ENCODE data around the gene ITGB8.
"Not testable (repeated sequence)": the region's sequence is repeated elsewhere in the genome, so short reads cannot be mapped to it uniquely, and the experiment has no call there.

ITGB8 gene

GRCh38 chr7:20388084-20388483, 57.4 kb downstream of the ITGB8 start:
- DNase-seq = no peak

GRCh38 chr7:20389192-20389591, 58.5 kb downstream of the ITGB8 start:
- DNase-seq = not testable (repeated sequence)

GRCh38 chr7:20393021-20393610, 62.4 kb downstream of the ITGB8 start:
- DNase-seq = no peak

GRCh38 chr7:20393616-20394015, 62.9 kb downstream of the ITGB8 start:
- DNase-seq = no peak

- no peak for DNase-seq
Measured at GRCh38 chr7:20394284-20394683, 63.6 kb downstream of the ITGB8 start.

- DNase-seq = no peak
Measured at GRCh38 chr7:20395104-20395503, 64.4 kb downstream of the ITGB8 start.

- no peak for DNase-seq
Measured at GRCh38 chr7:20395511-20395910, 64.8 kb downstream of the ITGB8 start.

GRCh38 chr7:20399521-20399920, 68.8 kb downstream of the ITGB8 start:
- no peak for DNase-seq

- no peak for DNase-seq
Measured at GRCh38 chr7:20401861-20402746, 71.4 kb downstream of the ITGB8 start.

GRCh38 chr7:20402747-20403230, 72.1 kb downstream of the ITGB8 start:
- no peak for DNase-seq

GRCh38 chr7:20403331-20403730, 72.6 kb downstream of the ITGB8 start:
- DNase-seq = no peak

GRCh38 chr7:20404320-20404719, 73.6 kb downstream of the ITGB8 start:
- DNase-seq = no peak

- no peak for DNase-seq
Measured at GRCh38 chr7:20407585-20408466, 77.1 kb downstream of the ITGB8 start.

GRCh38 chr7:20408467-20408826, 77.7 kb downstream of the ITGB8 start:
- no peak for DNase-seq

GRCh38 chr7:20409961-20410360, 79.3 kb downstream of the ITGB8 start:
- no peak for DNase-seq

GRCh38 chr7:20411372-20411771, 80.7 kb downstream of the ITGB8 start:
- no peak for DNase-seq

- no peak for DNase-seq
Measured at GRCh38 chr7:20412032-20412431, 81.3 kb downstream of the ITGB8 start.

- no peak for DNase-seq
Measured at GRCh38 chr7:20417260-20417659, 86.6 kb downstream of the ITGB8 start.

- DNase-seq = no peak
Measured at GRCh38 chr7:20417675-20418382, 87.1 kb downstream of the ITGB8 start.

GRCh38 chr7:20424500-20424899, 93.8 kb downstream of the ITGB8 start:
- DNase-seq = no peak

- no peak for DNase-seq
Measured at GRCh38 chr7:20430664-20431063, 100.0 kb downstream of the ITGB8 start.

GRCh38 chr7:20431146-20431545, 100.4 kb downstream of the ITGB8 start:
- no peak for DNase-seq

GRCh38 chr7:20432071-20432470, 101.4 kb downstream of the ITGB8 start:
- DNase-seq = no peak

Measured in activated CD8-positive, alpha-beta memory T cell treated with anti-CD3 and anti-CD28 coated beads for 24 hours (primary cell).